Activated CD4-positive, alpha-beta memory T cell treated with anti-CD3 and anti-CD28 coated beads for 36 hours (primary cell): Measurements from ENCODE around the gene MAP1LC3B. TPM values are rescaled to one million over a fixed set of nuclear protein-coding genes. Genes with fewer than 3 reads are reported as not detected.

Experiments used
- CTCF ChIA-PET: fragments of 350-600 bp; sonication (Branson Sonifier 250); formaldehyde crosslinking; loops from one replicate; lab custom pipeline; 2021; ENCODE audit warnings: antibody characterized with exemption, inconsistent platforms; lab: Charles Lee
- POLR2A ChIA-PET: fragments of 350-600 bp; sonication (Branson Sonifier 250); formaldehyde crosslinking; loops from one replicate; lab custom pipeline; 2021; ENCODE audit warnings: antibody characterized with exemption; lab: Charles Lee
- DNase-seq: peaks from one replicate; pipeline ENCODE4 v3.0.0-alpha.2; 2020
- H3K27ac Mint-ChIP-seq: one replicate; pipeline ENCODE4 v1.8.0; 2021; ENCODE audit warnings: mixed read lengths
- H3K27me3 Mint-ChIP-seq: one replicate; pipeline ENCODE4 v1.8.0; 2021; ENCODE audit warnings: mixed read lengths
- H3K36me3 Mint-ChIP-seq: one replicate; pipeline ENCODE4 v1.8.0; 2021; ENCODE audit warnings: mixed read lengths
- H3K4me1 Mint-ChIP-seq: one replicate; pipeline ENCODE4 v1.8.0; 2021; ENCODE audit warnings: low read depth, mixed read lengths
- H3K4me3 Mint-ChIP-seq: one replicate; pipeline ENCODE4 v1.8.0; 2021; ENCODE audit warnings: mild to moderate bottlenecking, mixed read lengths
- H3K9me3 Mint-ChIP-seq: one replicate; pipeline ENCODE4 v1.8.0; 2021; ENCODE audit warnings: mixed read lengths
- intact Hi-C: fragments of 100-400 bp; cut with micrococcal nuclease; formaldehyde crosslinking; loops from one replicate; pipeline ENCODE4 v1.15.1; 2023
- total RNA-seq, 2 experiments: library from RNA; stranded (reverse); gene quantifications; one replicate each; pipeline ENCODE4 v1.2.3, GENCODE V29; 2021

MAP1LC3B gene
- total RNA-seq, 2 experiments from 2014 or later: 69.3 to 72.5 TPM

- intact Hi-C loops: loop anchor here (5.0 kb wide), 1 partner anchor 34 kb away; the partner anchor contains the start of gene FBXO31
- Mint-ChIP-seq H3K9me3 (no peaks in the 10 kb centered on the region), H3K27ac (no peak overlapping the region), H3K4me1 (peaks cover 11% of the 10 kb centered on the region), H3K27me3 (no peaks in the 10 kb centered on the region), H3K4me3 (no peak overlapping the region), H3K36me3 (peaks cover 18% of the 10 kb centered on the region)
- CTCF ChIA-PET: no interaction called here
- no peak for DNase-seq
- POLR2A ChIA-PET: no interaction called here
Observed at GRCh38 chr16:87348616-87349157, 43.4 kb upstream of the MAP1LC3B start.

GRCh38 chr16:87350031-87350430 lies 42.1 kb upstream of the MAP1LC3B start:
- no peaks in the 10 kb centered on the region for H3K27me3 Mint-ChIP-seq
- intact Hi-C loops: no loop called here
- H3K9me3 Mint-ChIP-seq: no peaks in the 10 kb centered on the region
- CTCF ChIA-PET: no interaction called here
- POLR2A ChIA-PET: no interaction called here
- no peak overlapping the region for H3K27ac Mint-ChIP-seq
- DNase-seq: no peak
- peaks cover 7% of the 10 kb centered on the region for H3K4me1 Mint-ChIP-seq
- H3K4me3 Mint-ChIP-seq: no peak overlapping the region
- peaks cover 13% of the 10 kb centered on the region for H3K36me3 Mint-ChIP-seq

GRCh38 chr16:87350681-87351319 lies 41.3 kb upstream of the MAP1LC3B start:
- DNase-seq: no peak
- H3K9me3 Mint-ChIP-seq: no peaks in the 10 kb centered on the region
- no peaks in the 10 kb centered on the region for H3K27me3 Mint-ChIP-seq
- CTCF ChIA-PET: no interaction called here
- peaks cover 7% of the 10 kb centered on the region for H3K36me3 Mint-ChIP-seq
- intact Hi-C loops: no loop called here
- POLR2A ChIA-PET: no interaction called here
- no peak overlapping the region for H3K27ac Mint-ChIP-seq
- no peak overlapping the region for H3K4me3 Mint-ChIP-seq
- peaks cover under 1% of the 10 kb centered on the region for H3K4me1 Mint-ChIP-seq

GRCh38 chr16:87351320-87351698 lies 40.8 kb upstream of the MAP1LC3B start:
- Mint-ChIP-seq H3K27ac (no peak overlapping the region), H3K4me3 (no peak overlapping the region), H3K27me3 (no peaks in the 10 kb centered on the region), H3K36me3 (peaks cover 5% of the 10 kb centered on the region), H3K4me1 (no peaks in the 10 kb centered on the region), H3K9me3 (no peaks in the 10 kb centered on the region)
- CTCF ChIA-PET: no interaction called here
- DNase-seq: no peak
- POLR2A ChIA-PET: no interaction called here
- intact Hi-C loops: no loop called here

GRCh38 chr16:87352818-87353217 lies 39.3 kb upstream of the MAP1LC3B start:
- no peak overlapping the region for H3K27ac Mint-ChIP-seq
- no peaks in the 10 kb centered on the region for H3K4me1 Mint-ChIP-seq
- H3K27me3 Mint-ChIP-seq: no peaks in the 10 kb centered on the region
- POLR2A ChIA-PET: no interaction called here
- intact Hi-C loops: no loop called here
- peaks cover 6% of the 10 kb centered on the region for H3K36me3 Mint-ChIP-seq
- H3K9me3 Mint-ChIP-seq: no peaks in the 10 kb centered on the region
- no peak overlapping the region for H3K4me3 Mint-ChIP-seq
- DNase-seq: no peak
- CTCF ChIA-PET: no interaction called here

GRCh38 chr16:87353613-87354012 lies 38.5 kb upstream of the MAP1LC3B start:
- Mint-ChIP-seq H3K4me3 (no peak overlapping the region), H3K9me3 (no peaks in the 10 kb centered on the region), H3K27ac (no peak overlapping the region), H3K36me3 (peaks cover 12% of the 10 kb centered on the region), H3K27me3 (no peaks in the 10 kb centered on the region), H3K4me1 (no peaks in the 10 kb centered on the region)
- intact Hi-C loops: no loop called here
- no peak for DNase-seq
- CTCF ChIA-PET: interaction anchor here (0.6 kb wide), 1 partner anchor 65 kb away, joined by 3 read pairs; no protein-coding TSS in a partner anchor
- POLR2A ChIA-PET: no interaction called here

GRCh38 chr16:87356491-87356853 lies 35.7 kb upstream of the MAP1LC3B start:
- no peak for DNase-seq
- no peaks in the 10 kb centered on the region for H3K27me3 Mint-ChIP-seq
- peaks cover 22% of the 10 kb centered on the region for H3K36me3 Mint-ChIP-seq
- H3K4me3 Mint-ChIP-seq: no peak overlapping the region
- POLR2A ChIA-PET: interaction anchor here (0.6 kb wide), 1 partner anchor 19 kb away, joined by 4 read pairs; no protein-coding TSS in a partner anchor
- peaks cover 10% of the 10 kb centered on the region for H3K4me1 Mint-ChIP-seq
- intact Hi-C loops: no loop called here
- H3K27ac Mint-ChIP-seq: peak overlapping the region; percentile 9
- CTCF ChIA-PET: interaction anchor here (0.6 kb wide), 1 partner anchor 476 kb away, joined by 5 read pairs; no protein-coding TSS in a partner anchor
- H3K9me3 Mint-ChIP-seq: no peaks in the 10 kb centered on the region

- DNase-seq: no peak
- H3K36me3 Mint-ChIP-seq: peaks cover 22% of the 10 kb centered on the region
- POLR2A ChIA-PET: no interaction called here
- no peaks in the 10 kb centered on the region for H3K27me3 Mint-ChIP-seq
- CTCF ChIA-PET: no interaction called here
- H3K4me3 Mint-ChIP-seq: no peak overlapping the region
- peaks cover 10% of the 10 kb centered on the region for H3K4me1 Mint-ChIP-seq
- H3K27ac Mint-ChIP-seq: no peak overlapping the region
- intact Hi-C loops: no loop called here
- no peaks in the 10 kb centered on the region for H3K9me3 Mint-ChIP-seq
Observed at GRCh38 chr16:87358250-87358649, 33.9 kb upstream of the MAP1LC3B start.

- intact Hi-C loops: no loop called here
- no peak overlapping the region for H3K4me3 Mint-ChIP-seq
- ChIA-PET POLR2A (no interaction called here), CTCF (no interaction called here)
- no peaks in the 10 kb centered on the region for H3K27me3 Mint-ChIP-seq
- no peaks in the 10 kb centered on the region for H3K9me3 Mint-ChIP-seq
- no peak overlapping the region for H3K27ac Mint-ChIP-seq
- H3K36me3 Mint-ChIP-seq: peaks cover 25% of the 10 kb centered on the region
- peaks cover 13% of the 10 kb centered on the region for H3K4me1 Mint-ChIP-seq
- DNase-seq: no peak
Observed at GRCh38 chr16:87358696-87359095, 33.4 kb upstream of the MAP1LC3B start.

GRCh38 chr16:87359121-87359520 lies 33.0 kb upstream of the MAP1LC3B start:
- CTCF ChIA-PET: no interaction called here
- POLR2A ChIA-PET: no interaction called here
- no peaks in the 10 kb centered on the region for H3K9me3 Mint-ChIP-seq
- no peak overlapping the region for H3K27ac Mint-ChIP-seq
- intact Hi-C loops: no loop called here
- H3K27me3 Mint-ChIP-seq: no peaks in the 10 kb centered on the region
- peaks cover 13% of the 10 kb centered on the region for H3K4me1 Mint-ChIP-seq
- H3K36me3 Mint-ChIP-seq: peaks cover 26% of the 10 kb centered on the region
- H3K4me3 Mint-ChIP-seq: no peak overlapping the region
- DNase-seq: no peak

- DNase-seq: no peak
- Mint-ChIP-seq H3K9me3 (no peaks in the 10 kb centered on the region), H3K27ac (no peak overlapping the region), H3K4me1 (peaks cover 22% of the 10 kb centered on the region), H3K36me3 (peaks cover 30% of the 10 kb centered on the region), H3K27me3 (no peaks in the 10 kb centered on the region), H3K4me3 (no peak overlapping the region)
- ChIA-PET POLR2A (no interaction called here), CTCF (interaction anchor here (1.0 kb wide), 1 partner anchor 275 kb away, joined by 3 read pairs; no protein-coding TSS in a partner anchor)
- intact Hi-C loops: no loop called here
Observed at GRCh38 chr16:87360862-87361610, 31.1 kb upstream of the MAP1LC3B start.

GRCh38 chr16:87361916-87362619 lies 30.1 kb upstream of the MAP1LC3B start:
- Mint-ChIP-seq H3K27me3 (no peaks in the 10 kb centered on the region), H3K36me3 (peaks cover 28% of the 10 kb centered on the region), H3K4me3 (no peak overlapping the region), H3K4me1 (peaks cover 22% of the 10 kb centered on the region), H3K9me3 (no peaks in the 10 kb centered on the region), H3K27ac (no peak overlapping the region)
- DNase-seq: no peak
- POLR2A ChIA-PET: no interaction called here
- intact Hi-C loops: no loop called here
- CTCF ChIA-PET: interaction anchor here (1.0 kb wide), 1 partner anchor 274 kb away, joined by 3 read pairs; no protein-coding TSS in a partner anchor
